ENCODE results near the gene NR1D1. TPM values are rescaled to one million over a fixed set of nuclear protein-coding genes. Genes with fewer than 3 reads are reported as not detected.

Gene NR1D1
- total RNA-seq, 1 donor from 2014 or later = 3.6 TPM

DNA sequence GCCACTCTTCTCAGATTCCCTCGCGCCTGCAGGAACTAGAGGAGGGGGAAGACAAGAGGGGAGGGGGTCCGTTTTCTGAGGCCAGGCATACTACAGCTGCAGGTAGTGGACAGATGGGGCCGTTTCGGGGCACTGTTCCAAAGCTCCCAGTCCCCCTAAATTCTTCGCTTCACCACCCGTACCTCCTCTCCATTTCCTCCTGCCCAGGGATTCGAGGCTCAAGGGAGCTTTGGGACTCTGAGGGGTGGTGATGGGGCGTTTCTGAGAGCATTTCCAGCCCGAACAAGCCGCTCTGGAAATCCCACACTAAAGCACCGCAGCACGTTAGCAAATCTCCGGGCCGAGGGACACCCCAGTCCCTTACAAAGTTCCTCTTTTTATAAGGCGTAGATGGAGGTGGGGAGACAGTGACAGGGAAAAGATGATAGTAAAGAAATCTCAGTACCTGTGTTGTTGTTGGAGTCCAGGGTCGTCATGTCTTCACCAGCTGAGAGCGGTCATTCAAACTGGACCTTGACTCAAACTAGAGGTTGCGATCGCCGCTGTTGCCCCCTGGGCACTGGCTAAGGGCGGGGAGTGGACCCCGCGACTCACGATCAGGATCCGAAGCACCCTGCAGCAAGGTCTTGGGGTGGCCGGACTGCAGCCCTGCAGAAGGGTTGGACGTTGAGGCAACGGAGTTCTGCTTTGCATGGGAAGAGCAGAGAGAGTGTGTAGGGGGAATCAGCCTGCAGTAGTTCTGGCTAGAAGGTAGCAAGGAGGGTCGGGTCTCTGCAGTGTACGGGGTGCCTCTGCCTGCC is 570 bp downstream of the NR1D1 start:
- Histone ChIP-seq H3K4me3 (ENCODE audit: low read depth, low read length) (peak overlapping the region; percentile 72), H3K27me3 (ENCODE audit: control insufficient read depth, insufficient read depth, low read length) (no peaks in the 10 kb centered on the region), H3K36me3 (ENCODE audit: control insufficient read depth, insufficient read depth, low read length) (peaks cover 6% of the 10 kb centered on the region)
- TF ChIP-seq, protein P1, sequence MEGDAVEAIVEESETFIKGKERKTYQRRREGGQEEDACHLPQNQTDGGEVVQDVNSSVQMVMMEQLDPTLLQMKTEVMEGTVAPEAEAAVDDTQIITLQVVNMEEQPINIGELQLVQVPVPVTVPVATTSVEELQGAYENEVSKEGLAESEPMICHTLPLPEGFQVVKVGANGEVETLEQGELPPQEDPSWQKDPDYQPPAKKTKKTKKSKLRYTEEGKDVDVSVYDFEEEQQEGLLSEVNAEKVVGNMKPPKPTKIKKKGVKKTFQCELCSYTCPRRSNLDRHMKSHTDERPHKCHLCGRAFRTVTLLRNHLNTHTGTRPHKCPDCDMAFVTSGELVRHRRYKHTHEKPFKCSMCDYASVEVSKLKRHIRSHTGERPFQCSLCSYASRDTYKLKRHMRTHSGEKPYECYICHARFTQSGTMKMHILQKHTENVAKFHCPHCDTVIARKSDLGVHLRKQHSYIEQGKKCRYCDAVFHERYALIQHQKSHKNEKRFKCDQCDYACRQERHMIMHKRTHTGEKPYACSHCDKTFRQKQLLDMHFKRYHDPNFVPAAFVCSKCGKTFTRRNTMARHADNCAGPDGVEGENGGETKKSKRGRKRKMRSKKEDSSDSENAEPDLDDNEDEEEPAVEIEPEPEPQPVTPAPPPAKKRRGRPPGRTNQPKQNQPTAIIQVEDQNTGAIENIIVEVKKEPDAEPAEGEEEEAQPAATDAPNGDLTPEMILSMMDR (IDR thresholded peaks at IDR 0.05; ENCODE audit: insufficient read depth, low read length, poor library complexity, severe bottlenecking) = no peak
- DNase-seq (ENCODE audit: low read depth) = no peak

DNA sequence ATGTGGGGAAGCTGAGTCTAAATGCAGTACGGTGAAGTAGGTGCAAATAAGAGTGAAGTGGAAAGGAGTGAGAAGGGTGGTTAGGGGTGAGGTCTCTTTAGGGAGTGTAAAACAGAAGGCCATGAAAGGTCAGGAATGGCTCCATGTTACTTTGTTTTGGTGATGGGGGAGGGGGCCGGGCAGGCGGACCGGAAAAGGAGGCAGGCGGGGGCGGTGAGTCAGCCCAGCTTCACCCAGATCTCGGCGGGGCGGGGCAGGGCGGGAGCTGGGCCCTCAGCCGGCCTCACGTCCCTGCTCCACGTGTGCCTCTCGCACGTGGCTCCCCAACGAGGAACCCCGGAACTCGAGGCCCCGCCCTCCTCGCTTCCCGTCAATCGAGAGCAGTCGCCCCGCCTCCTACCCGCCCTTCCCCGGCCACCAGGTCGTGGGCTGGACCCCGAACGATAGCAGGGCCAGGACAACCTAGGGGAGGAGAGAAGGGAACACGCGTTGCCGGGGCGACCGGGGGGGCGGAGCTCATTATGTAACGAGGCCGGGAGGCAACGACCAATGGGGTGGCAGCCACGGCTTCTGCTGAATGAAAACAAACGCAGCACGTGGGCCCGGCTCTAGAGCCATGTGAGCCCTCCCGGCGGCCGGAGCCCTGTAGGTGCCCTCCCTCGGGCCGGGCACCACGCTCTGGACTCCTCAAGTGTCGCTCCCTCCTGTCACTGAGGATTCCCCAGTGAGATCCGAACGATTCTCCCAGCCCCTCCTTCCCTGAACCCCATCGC is 1.4 kb downstream of the NR1D1 start:
- TF ChIP-seq, protein P1 (IDR thresholded peaks at IDR 0.05; ENCODE audit: insufficient read depth, low read length, poor library complexity, severe bottlenecking) = no peak
- peak overlapping the region; percentile 72 for H3K4me3 ChIP-seq (ENCODE audit: low read depth, low read length)
- peak; percentile 89 for DNase-seq (ENCODE audit: low read depth)
- H3K27me3 ChIP-seq (ENCODE audit: control insufficient read depth, insufficient read depth, low read length) = no peaks in the 10 kb centered on the region
- peaks cover 6% of the 10 kb centered on the region for H3K36me3 ChIP-seq (ENCODE audit: control insufficient read depth, insufficient read depth, low read length)

DNA sequence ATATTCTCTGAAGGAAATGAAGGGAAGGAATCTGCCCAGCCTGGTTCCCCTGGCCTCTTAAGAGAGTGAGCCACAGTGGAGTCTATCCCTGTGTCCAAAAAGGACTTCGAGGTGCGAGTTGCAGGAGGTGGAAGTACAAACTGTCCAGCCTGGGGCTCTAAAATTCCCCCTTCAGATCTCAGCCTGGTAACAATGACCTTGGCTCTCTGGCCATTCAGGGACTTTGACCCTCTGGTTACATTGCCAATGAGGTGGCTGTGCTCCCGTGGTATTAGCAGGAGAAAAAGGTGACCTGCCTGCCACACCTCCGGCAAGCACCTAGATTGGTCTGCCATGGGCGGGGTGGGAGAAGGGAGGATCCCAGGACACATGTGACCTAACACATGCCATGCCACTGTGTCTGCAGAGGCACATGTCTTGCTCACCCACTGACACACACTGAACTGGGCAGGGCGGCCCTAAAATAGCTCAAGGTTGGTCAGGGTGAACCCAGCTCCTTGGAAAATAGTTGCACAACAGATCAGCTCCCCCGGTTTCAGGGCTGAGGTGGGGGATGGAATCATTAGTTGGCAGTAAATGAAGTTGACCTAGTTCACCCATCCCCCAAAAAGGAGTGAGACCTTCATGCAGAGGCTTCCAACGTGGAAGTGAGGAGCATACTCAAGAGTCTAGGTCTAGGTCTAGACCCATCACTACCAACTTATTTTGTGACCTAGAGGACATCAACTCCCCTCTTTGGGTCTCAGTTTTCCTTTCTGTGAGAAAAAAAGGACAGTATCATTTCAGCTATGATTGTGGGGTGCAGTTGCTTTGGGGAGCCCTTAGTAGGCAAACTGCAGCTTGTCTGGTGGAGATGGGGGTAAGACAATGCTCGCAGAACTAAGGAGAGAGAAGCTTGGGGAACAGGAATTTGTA is 2.2 kb downstream of the NR1D1 start:
- H3K27me3 ChIP-seq (ENCODE audit: control insufficient read depth, insufficient read depth, low read length) = no peaks in the 10 kb centered on the region
- TF ChIP-seq, protein P1 (IDR thresholded peaks at IDR 0.05; ENCODE audit: insufficient read depth, low read length, poor library complexity, severe bottlenecking) = no peak
- peak overlapping the region; percentile 11 for H3K4me3 ChIP-seq (ENCODE audit: low read depth, low read length)
- DNase-seq (ENCODE audit: low read depth) = no peak
- H3K36me3 ChIP-seq (ENCODE audit: control insufficient read depth, insufficient read depth, low read length) = peaks cover 6% of the 10 kb centered on the region

DNA sequence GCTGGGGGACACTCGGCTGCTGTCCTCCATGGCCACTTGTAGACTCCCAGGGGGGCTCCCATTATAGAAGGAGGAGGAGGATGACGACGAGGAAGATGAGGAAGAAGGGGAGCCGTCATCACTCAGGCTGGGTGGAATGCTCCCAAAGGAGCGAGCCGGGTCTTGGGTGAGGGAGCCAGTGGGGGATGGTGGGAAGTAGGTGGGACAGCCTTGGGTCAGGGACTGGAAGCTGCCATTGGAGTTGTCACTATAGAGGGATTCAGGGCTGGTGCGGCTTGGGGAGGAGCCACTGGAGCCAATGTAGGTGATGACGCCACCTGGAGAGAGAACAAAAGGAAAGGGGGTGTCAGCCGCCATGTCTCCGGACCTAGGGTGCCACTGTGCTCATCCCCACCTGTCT is 3.3 kb downstream of the NR1D1 start:
- no peak for DNase-seq (ENCODE audit: low read depth)
- TF ChIP-seq, protein P1 (IDR thresholded peaks at IDR 0.05; ENCODE audit: insufficient read depth, low read length, poor library complexity, severe bottlenecking) = no peak
- H3K27me3 ChIP-seq (ENCODE audit: control insufficient read depth, insufficient read depth, low read length) = no peaks in the 10 kb centered on the region
- H3K36me3 ChIP-seq (ENCODE audit: control insufficient read depth, insufficient read depth, low read length) = peaks cover 8% of the 10 kb centered on the region
- no peak overlapping the region for H3K4me3 ChIP-seq (ENCODE audit: low read depth, low read length)

DNA sequence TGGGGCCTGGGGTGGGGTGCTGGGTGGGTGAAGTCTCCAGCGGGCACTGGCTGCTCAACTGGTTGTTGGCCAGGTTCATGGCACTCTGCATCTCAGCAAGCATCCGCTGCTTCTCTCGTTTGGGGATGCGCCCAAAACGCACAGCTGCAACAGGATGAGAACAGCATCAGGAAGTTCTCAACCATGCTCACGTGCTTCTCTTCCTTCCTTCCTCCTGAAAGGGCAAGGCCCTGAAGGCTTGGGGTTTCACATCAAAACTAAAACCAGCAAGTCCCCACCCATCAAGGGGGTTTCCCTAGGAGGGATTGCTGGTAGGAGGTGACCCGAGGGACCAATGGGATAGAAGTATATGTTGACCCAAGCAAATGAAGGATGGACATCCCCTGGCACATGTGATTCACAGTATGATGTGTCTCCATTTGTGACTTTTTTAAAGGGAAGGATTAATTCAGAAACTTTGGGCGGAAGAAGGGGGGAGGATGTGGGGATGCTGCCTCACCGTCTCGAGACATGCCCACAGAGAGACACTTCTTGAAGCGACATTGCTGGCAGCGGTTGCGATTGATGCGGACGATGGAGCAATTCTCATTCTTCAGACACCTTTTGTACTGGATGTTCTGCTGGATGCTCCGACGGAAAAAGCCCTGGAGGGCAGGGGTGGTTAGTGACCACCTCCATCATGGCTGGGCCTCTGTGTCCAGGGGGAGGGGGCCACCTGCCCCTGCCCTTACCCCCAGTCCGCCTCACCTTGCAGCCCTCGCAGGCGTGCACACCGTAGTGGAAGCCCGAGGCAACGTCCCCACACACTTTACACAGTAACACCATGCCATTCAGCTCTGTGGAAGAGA is 4.2 kb downstream of the NR1D1 start:
- peaks cover 8% of the 10 kb centered on the region for H3K36me3 ChIP-seq (ENCODE audit: control insufficient read depth, insufficient read depth, low read length)
- no peak overlapping the region for H3K4me3 ChIP-seq (ENCODE audit: low read depth, low read length)

More for the DNA sequence above, 4.2 kb downstream of the NR1D1 start:
- TF ChIP-seq, protein P1 (IDR thresholded peaks at IDR 0.05; ENCODE audit: insufficient read depth, low read length, poor library complexity, severe bottlenecking) = no peak
- DNase-seq (ENCODE audit: low read depth) = no peak
- H3K27me3 ChIP-seq (ENCODE audit: control insufficient read depth, insufficient read depth, low read length) = no peaks in the 10 kb centered on the region

Measured in kidney epithelial cell (primary cell).